Prostate gland (tissue), 2 donors: Measurements from ENCODE around the gene PDGFD.

Experiments
- POLR2A ChIP-seq: fragments of 450-650 bp; IDR thresholded peaks from one replicate; pipeline ENCODE4 v1.6.1; 2016; ENCODE audit warnings: antibody characterized with exemption, mild to moderate bottlenecking
- TF ChIP-seq, protein P1 (sequence below), 4 experiments: fragments of 200-600 bp in 2 of 4; fragments of 450-650 bp in 2 of 4; sonication (generic) in 2 of 4; IDR thresholded peaks; 1 replicate in 3 of 4; 2 replicates in 1 of 4; pipeline ENCODE4 v1.5.1; 2016 to 2019; ENCODE audit warnings: antibody characterized with exemption in 4 of 4, mild to moderate bottlenecking in 2 of 4, moderate library complexity in 2 of 4

GRCh38 chr11:103959279-103959942 lies 204.5 kb downstream of the PDGFD start:
- TF ChIP-seq, protein P1, sequence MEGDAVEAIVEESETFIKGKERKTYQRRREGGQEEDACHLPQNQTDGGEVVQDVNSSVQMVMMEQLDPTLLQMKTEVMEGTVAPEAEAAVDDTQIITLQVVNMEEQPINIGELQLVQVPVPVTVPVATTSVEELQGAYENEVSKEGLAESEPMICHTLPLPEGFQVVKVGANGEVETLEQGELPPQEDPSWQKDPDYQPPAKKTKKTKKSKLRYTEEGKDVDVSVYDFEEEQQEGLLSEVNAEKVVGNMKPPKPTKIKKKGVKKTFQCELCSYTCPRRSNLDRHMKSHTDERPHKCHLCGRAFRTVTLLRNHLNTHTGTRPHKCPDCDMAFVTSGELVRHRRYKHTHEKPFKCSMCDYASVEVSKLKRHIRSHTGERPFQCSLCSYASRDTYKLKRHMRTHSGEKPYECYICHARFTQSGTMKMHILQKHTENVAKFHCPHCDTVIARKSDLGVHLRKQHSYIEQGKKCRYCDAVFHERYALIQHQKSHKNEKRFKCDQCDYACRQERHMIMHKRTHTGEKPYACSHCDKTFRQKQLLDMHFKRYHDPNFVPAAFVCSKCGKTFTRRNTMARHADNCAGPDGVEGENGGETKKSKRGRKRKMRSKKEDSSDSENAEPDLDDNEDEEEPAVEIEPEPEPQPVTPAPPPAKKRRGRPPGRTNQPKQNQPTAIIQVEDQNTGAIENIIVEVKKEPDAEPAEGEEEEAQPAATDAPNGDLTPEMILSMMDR (IDR thresholded peaks at IDR 0.05): no peak
- TF ChIP-seq POLR2A: no peak
